Right ventricle myocardium inferior (tissue), 1 donor: ENCODE results near the gene CTSF. TPM values are rescaled to one million over a fixed set of nuclear protein-coding genes. Genes with fewer than 3 reads are reported as not detected.
"Not testable (repeated sequence)": the region's sequence is repeated elsewhere in the genome, so short reads cannot be mapped to it uniquely, and the experiment has no call there.

Experiments
- ATAC-seq: fragments of 200-7000 bp; cut with Tn5 transposase; one replicate; pipeline ENCODE4 v1.9.1; 2020; ENCODE audit warnings: mild to moderate bottlenecking, moderate library complexity
- DNase-seq: peaks from one replicate; pipeline ENCODE4 v3.0.0; 2021; ENCODE audit errors: missing footprints
- intact Hi-C: fragments of 100-400 bp; cut with DNase I; formaldehyde crosslinking; loops from one replicate; pipeline ENCODE4 v1.11.0; 2022
- long read RNA-seq: library from polyadenylated mRNA; unstranded; transcript quantifications from one replicate; pipeline ENCODE4 v2.0.0, GENCODE V29; 2021
- total RNA-seq: library from RNA; stranded (reverse); fragmentation: NEBNext Ultra II Directional; extraction: Animal tissue kit (Norgen Biotek cat#: 25700); gene quantifications from one replicate; pipeline ENCODE4 v1.2.1, GENCODE V29; 2021
- donor health status: DM: no; HTN: yes; CAD: no; lungs with severe emphysema.

CTSF gene
- total RNA-seq, result 51.0 TPM
- long read RNA-seq, transcript CTSF-201 (13 exons, 2,035 nt), result major isoform, 119 of 140 reads
- long read RNA-seq, partial matches to known transcripts, result 13 of 140 reads
- long read RNA-seq, other reads (novel, unspliced or antisense), result 7 of 140 reads

GRCh38 chr11:66568124-66568916 is at the start of gene CTSF:
Gene CTSF, minus strand, starts transcription at chr11:66568606. Its CDS starts 120 bp downstream, at chr11:66568486.
- ATAC-seq (peak; percentile 97), DNase-seq (peak; percentile 95)
- intact Hi-C loops, result no loop called here

- intact Hi-C loops, result loop anchor here (2.0 kb wide), 2 partner anchors 24 to 62 kb away; partner anchors contain the start of genes CCDC87 and CCS
- ATAC-seq, result peak; percentile 37
- peak; percentile 92 for DNase-seq
These were observed 48.9 kb upstream of the CTSF start for GRCh38 chr11:66617155-66617834.

- intact Hi-C loops, result loop anchor here (1.0 to 2.0 kb wide), 3 partner anchors 22 to 62 kb away; partner anchors contain the start of genes CCDC87, CCS and RBM4
- ATAC-seq (peak; percentile 97), DNase-seq (peak; percentile 99)
These were observed 48.2 kb upstream of the CTSF start, which contains the start of gene RBM14 for GRCh38 chr11:66616379-66617154. Gene RBM14, plus strand, starts transcription at chr11:66616630. Its CDS starts 91 bp downstream, at chr11:66616721.

- no peak for ATAC-seq
- DNase-seq, result no peak
- intact Hi-C loops, result no loop called here
These were observed 45.7 kb upstream of the CTSF start for GRCh38 chr11:66614073-66614472.

- DNase-seq (no peak), ATAC-seq (no peak)
- intact Hi-C loops, result no loop called here
These were observed 44.1 kb upstream of the CTSF start for GRCh38 chr11:66612458-66612857.

GRCh38 chr11:66609721-66610617 is 41.6 kb upstream of the CTSF start:
- DNase-seq (no peak), ATAC-seq (no peak)
- intact Hi-C loops, result no loop called here

GRCh38 chr11:66607126-66607834 is 38.9 kb upstream of the CTSF start:
- ATAC-seq (peak; percentile 83), DNase-seq (peak; percentile 43)
- intact Hi-C loops, result no loop called here

- ATAC-seq, intact Hi-C loops: not testable (repeated sequence)
- peak; percentile 7 for DNase-seq
These were observed 38.2 kb upstream of the CTSF start for GRCh38 chr11:66606608-66607007.

- intact Hi-C loops, result no loop called here
- no peak for ATAC-seq
These were observed 35.7 kb upstream of the CTSF start for GRCh38 chr11:66604155-66604554.

GRCh38 chr11:66603072-66603471 is 34.7 kb upstream of the CTSF start:
- intact Hi-C loops, result no loop called here
- ATAC-seq, result no peak
- no peak for DNase-seq

More at GRCh38 chr11:66604155-66604554, 35.7 kb upstream of the CTSF start:
- no peak for DNase-seq

GRCh38 chr11:66600631-66601233 is 32.3 kb upstream of the CTSF start:
- no peak for DNase-seq
- intact Hi-C loops, result no loop called here
- peak; percentile 79 for ATAC-seq

- ATAC-seq (no peak), DNase-seq (no peak)
- intact Hi-C loops, result no loop called here
These were observed 31.8 kb upstream of the CTSF start for GRCh38 chr11:66600219-66600618.

GRCh38 chr11:66598993-66599392 is 30.6 kb upstream of the CTSF start:
- intact Hi-C loops, result no loop called here
- ATAC-seq, result no peak

GRCh38 chr11:66595245-66595904 is 27.0 kb upstream of the CTSF start:
- ATAC-seq, result peak; percentile 72
- DNase-seq, result peak; percentile 79
- intact Hi-C loops, result no loop called here

More at GRCh38 chr11:66598993-66599392, 30.6 kb upstream of the CTSF start:
- no peak for DNase-seq

GRCh38 chr11:66593650-66594049 is 25.2 kb upstream of the CTSF start:
- ATAC-seq (no peak), DNase-seq (no peak)
- intact Hi-C loops, result loop anchor here (2.0 to 5.0 kb wide), 2 partner anchors 23 to 84 kb away; partner anchors contain the start of genes RBM14 and RBM4B

GRCh38 chr11:66593303-66593635 is 24.9 kb upstream of the CTSF start:
- no peak for ATAC-seq
- no peak for DNase-seq
- intact Hi-C loops, result loop anchor here (2.0 to 5.0 kb wide), 2 partner anchors 24 to 84 kb away; partner anchors contain the start of genes RBM14 and RBM4B
